M059J (cell line): ENCODE data around the gene UGT1A1. TPM values are rescaled to one million over a fixed set of nuclear protein-coding genes. Genes with fewer than 3 reads are reported as not detected.
"Not testable (repeated sequence)": the region's sequence is repeated elsewhere in the genome, so short reads cannot be mapped to it uniquely, and the experiment has no call there.

Experiments used
- DNase-seq: peaks from one replicate; pipeline ENCODE4 v3.0.0-alpha.2; 2012; ENCODE audit warnings: low read depth
- total RNA-seq: library from RNA; depleted of rRNA; stranded (reverse); fragments of >200 nt; shearing (Covaris generic); gene quantifications from 2 replicates; pipeline ENCODE4 v1.2.3, GENCODE V29; 2014; rRNA removed

The UGT1A1 gene
- total RNA-seq, result not detected in 2 replicates

GRCh38 chr2:233760043-233760442, at the start of gene UGT1A1:
Gene UGT1A1 (plus strand): TSS chr2:233760270. CDS start chr2:233760288, 18 bp downstream.
- DNase-seq, result no peak

- peak; percentile 79 for DNase-seq
These were observed 48.6 kb upstream of the UGT1A1 start for GRCh38 chr2:233711312-233712008.

GRCh38 chr2:233712611-233713261, 47.3 kb upstream of the UGT1A1 start, which contains the start of gene UGT1A5:
Gene UGT1A5 (plus strand): TSS chr2:233712907. CDS start chr2:233712992, 85 bp downstream.
- DNase-seq, result no peak

- DNase-seq, result no peak
These were observed 46.8 kb upstream of the UGT1A1 start for GRCh38 chr2:233713262-233713615.

GRCh38 chr2:233714121-233714520, 45.9 kb upstream of the UGT1A1 start:
- DNase-seq, result peak; percentile 66

GRCh38 chr2:233718552-233718951, 41.5 kb upstream of the UGT1A1 start, which contains the start of gene UGT1A4:
Gene UGT1A4 (plus strand): TSS chr2:233718736. CDS start chr2:233718821, 85 bp downstream.
- no peak for DNase-seq

GRCh38 chr2:233728723-233729301, 31.3 kb upstream of the UGT1A1 start, which contains the start of gene UGT1A3:
Gene UGT1A3 (plus strand): TSS chr2:233729042. CDS start chr2:233729127, 85 bp downstream.
- no peak for DNase-seq

- DNase-seq, result not testable (repeated sequence)
These were observed 23.0 kb upstream of the UGT1A1 start for GRCh38 chr2:233736868-233737653.

GRCh38 chr2:233740870-233741269, 19.2 kb upstream of the UGT1A1 start:
- no peak for DNase-seq

- no peak for DNase-seq
These were observed 16.4 kb upstream of the UGT1A1 start for GRCh38 chr2:233743464-233744259.

GRCh38 chr2:233745073-233745755, 14.9 kb upstream of the UGT1A1 start:
- DNase-seq, result no peak

- not testable (repeated sequence) for DNase-seq
These were observed 14.2 kb upstream of the UGT1A1 start for GRCh38 chr2:233745838-233746237.

GRCh38 chr2:233746475-233747282, 13.4 kb upstream of the UGT1A1 start:
- peak; percentile 17 for DNase-seq

GRCh38 chr2:233747283-233747544, 12.9 kb upstream of the UGT1A1 start:
- DNase-seq, result no peak

GRCh38 chr2:233750689-233751088, 9.4 kb upstream of the UGT1A1 start:
- not testable (repeated sequence) for DNase-seq

GRCh38 chr2:233751212-233752009, 8.7 kb upstream of the UGT1A1 start:
- DNase-seq, result not testable (repeated sequence)

GRCh38 chr2:233754872-233755611, 5.0 kb upstream of the UGT1A1 start:
- no peak for DNase-seq

GRCh38 chr2:233756429-233757081, 3.5 kb upstream of the UGT1A1 start:
- no peak for DNase-seq
